Measurements from ENCODE around the gene CCDC144A. TPM values are rescaled to one million over a fixed set of nuclear protein-coding genes. Genes with fewer than 3 reads are reported as not detected.
"Not testable (repeated sequence)": the region's sequence is repeated elsewhere in the genome, so short reads cannot be mapped to it uniquely, and the experiment has no call there.

CCDC144A gene
- total RNA-seq, 2 experiments from 2014 or later = 7.0 to 7.6 TPM

- H3K4me1 Mint-ChIP-seq; H3K9me3 Mint-ChIP-seq (ENCODE audit: low read depth); H3K27me3 Mint-ChIP-seq; CTCF ChIA-PET; POLR2A ChIA-PET; H3K36me3 Mint-ChIP-seq (ENCODE audit: low read depth); H3K27ac Mint-ChIP-seq; intact Hi-C loops (cut with DNase I, micrococcal nuclease); ATAC-seq; H3K4me3 Mint-ChIP-seq: not testable (repeated sequence)
- peak; percentile 6 for DNase-seq
These were observed 68.1 kb downstream of the CCDC144A start for GRCh38 chr17:16758177-16758576.

- H3K27ac Mint-ChIP-seq; H3K9me3 Mint-ChIP-seq (ENCODE audit: low read depth); intact Hi-C loops (cut with DNase I, micrococcal nuclease); H3K36me3 Mint-ChIP-seq (ENCODE audit: low read depth); CTCF ChIA-PET; H3K4me3 Mint-ChIP-seq; ATAC-seq; H3K4me1 Mint-ChIP-seq; DNase-seq; H3K27me3 Mint-ChIP-seq; POLR2A ChIA-PET: not testable (repeated sequence)
These were observed 78.5 kb downstream of the CCDC144A start for GRCh38 chr17:16768290-16769175.

DNA sequence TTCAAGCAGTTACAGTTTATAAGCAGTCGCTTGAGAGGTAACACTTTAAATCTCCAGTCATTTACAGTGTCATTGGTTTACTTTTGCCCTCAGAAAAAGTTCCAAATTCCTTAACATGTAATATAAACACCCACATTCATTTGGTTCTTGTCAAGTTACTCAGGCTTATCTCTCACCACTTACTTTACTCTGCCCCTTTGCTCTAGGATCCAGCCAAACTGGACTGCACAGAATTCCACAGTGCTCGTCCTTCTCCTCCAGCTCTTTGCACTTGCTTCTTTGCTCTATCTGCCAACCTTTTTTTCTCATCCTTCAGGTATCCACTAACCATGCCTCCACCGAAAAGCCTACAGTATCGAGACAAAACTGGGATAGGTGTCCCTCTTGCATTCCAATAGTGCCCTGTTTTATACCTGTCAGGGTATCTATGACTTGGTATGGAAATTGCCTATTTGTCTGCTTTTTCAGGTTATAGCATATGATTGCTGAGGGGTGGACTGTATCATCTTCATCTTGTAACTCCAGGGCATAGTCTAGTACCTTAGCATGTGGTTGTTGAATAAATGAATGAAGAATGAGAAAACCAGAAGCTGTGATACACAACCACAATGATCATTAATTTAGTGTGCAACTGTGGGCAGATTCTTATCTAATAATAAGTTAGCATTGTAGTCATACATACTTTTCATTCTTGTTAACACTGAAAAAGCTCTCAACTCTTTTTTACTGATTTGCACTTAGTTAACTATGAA, 82.5 kb downstream of the CCDC144A start:
- H3K27ac Mint-ChIP-seq; intact Hi-C loops (cut with DNase I, micrococcal nuclease); H3K9me3 Mint-ChIP-seq (ENCODE audit: low read depth); H3K27me3 Mint-ChIP-seq; ATAC-seq; H3K36me3 Mint-ChIP-seq (ENCODE audit: low read depth); DNase-seq; H3K4me1 Mint-ChIP-seq; H3K4me3 Mint-ChIP-seq; CTCF ChIA-PET: not testable (repeated sequence)
- POLR2A ChIA-PET = interaction anchor here (0.7 kb wide), 1 partner anchor 106 kb away, joined by 3 read pairs; no protein-coding TSS in a partner anchor

- H3K4me3 Mint-ChIP-seq; intact Hi-C loops (cut with DNase I, micrococcal nuclease); DNase-seq; ATAC-seq; H3K36me3 Mint-ChIP-seq (ENCODE audit: low read depth); CTCF ChIA-PET; H3K27me3 Mint-ChIP-seq; H3K27ac Mint-ChIP-seq; H3K4me1 Mint-ChIP-seq; H3K9me3 Mint-ChIP-seq (ENCODE audit: low read depth): not testable (repeated sequence)
- POLR2A ChIA-PET = interaction anchor here (0.7 kb wide), 1 partner anchor 105 kb away, joined by 3 read pairs; no protein-coding TSS in a partner anchor
These were observed 83.1 kb downstream of the CCDC144A start for GRCh38 chr17:16773146-16773522.

GRCh38 chr17:16787851-16788250, 97.8 kb downstream of the CCDC144A start:
- POLR2A ChIA-PET; H3K27ac Mint-ChIP-seq; H3K9me3 Mint-ChIP-seq (ENCODE audit: low read depth); ATAC-seq; H3K27me3 Mint-ChIP-seq; intact Hi-C loops (cut with DNase I, micrococcal nuclease); CTCF ChIA-PET; H3K36me3 Mint-ChIP-seq (ENCODE audit: low read depth); H3K4me3 Mint-ChIP-seq; DNase-seq; H3K4me1 Mint-ChIP-seq: not testable (repeated sequence)

DNA sequence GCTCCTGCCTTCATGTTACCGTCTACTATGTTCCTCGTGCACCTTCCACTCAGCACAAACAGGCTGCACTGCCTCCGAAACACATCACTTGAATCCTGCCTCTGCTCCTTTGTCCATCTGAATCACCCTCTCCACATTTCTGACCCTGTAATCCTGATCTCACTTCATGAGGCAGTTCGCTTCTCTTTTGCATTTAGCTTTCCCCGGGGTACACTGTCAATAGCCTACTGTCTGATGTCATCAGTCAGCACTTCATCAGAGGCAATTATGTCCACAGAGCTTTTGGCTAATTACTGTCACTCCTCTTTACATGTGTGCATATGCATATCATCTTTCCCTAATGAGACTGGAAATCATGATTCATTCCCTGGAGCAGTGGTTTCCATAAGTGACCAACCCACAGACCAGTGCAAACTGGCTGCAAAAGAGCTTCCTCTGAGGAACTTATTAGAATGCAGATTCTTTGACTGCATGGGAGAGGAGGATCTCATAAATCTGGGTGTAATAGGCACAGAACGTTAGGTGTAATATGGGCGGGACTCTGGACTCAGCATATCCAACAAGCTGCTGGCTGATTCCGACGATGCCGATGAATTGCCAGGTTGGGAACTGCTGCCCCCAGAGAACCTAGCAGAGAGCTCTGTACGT, 99.0 kb downstream of the CCDC144A start:
- ATAC-seq; CTCF ChIA-PET; intact Hi-C loops (cut with DNase I, micrococcal nuclease); DNase-seq; H3K4me3 Mint-ChIP-seq; POLR2A ChIA-PET; H3K27me3 Mint-ChIP-seq; H3K27ac Mint-ChIP-seq; H3K36me3 Mint-ChIP-seq (ENCODE audit: low read depth); H3K9me3 Mint-ChIP-seq (ENCODE audit: low read depth); H3K4me1 Mint-ChIP-seq: not testable (repeated sequence)

DNA sequence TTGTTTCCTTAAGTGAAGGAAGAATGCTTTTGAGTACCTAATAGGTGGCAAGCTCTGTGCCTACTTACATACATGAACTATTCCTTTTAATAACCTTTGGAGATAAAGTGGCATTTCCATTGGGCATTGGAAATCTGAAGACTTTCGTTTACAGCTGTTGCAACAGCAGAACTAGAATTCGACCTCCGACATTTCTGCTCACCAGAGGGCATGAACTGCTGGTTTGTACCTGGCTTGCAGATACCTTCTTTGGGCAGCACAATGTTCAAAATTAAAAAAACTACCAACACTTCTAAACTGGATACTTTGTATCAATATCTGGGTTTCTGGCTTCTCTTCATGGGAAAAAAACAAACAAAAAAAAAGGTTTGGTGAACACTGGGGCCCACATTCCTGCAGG, 99.6 kb downstream of the CCDC144A start:
- H3K4me3 Mint-ChIP-seq; POLR2A ChIA-PET; DNase-seq; ATAC-seq; H3K4me1 Mint-ChIP-seq; CTCF ChIA-PET; intact Hi-C loops (cut with DNase I, micrococcal nuclease); H3K27ac Mint-ChIP-seq; H3K9me3 Mint-ChIP-seq (ENCODE audit: low read depth); H3K36me3 Mint-ChIP-seq (ENCODE audit: low read depth); H3K27me3 Mint-ChIP-seq: not testable (repeated sequence)

GRCh38 chr17:16790313-16790871, 100.4 kb downstream of the CCDC144A start:
- H3K4me1 Mint-ChIP-seq = not testable (repeated sequence)

GRCh38 chr17:16794215-16794614, 104.2 kb downstream of the CCDC144A start:
- H3K4me3 Mint-ChIP-seq; H3K27ac Mint-ChIP-seq; POLR2A ChIA-PET; H3K9me3 Mint-ChIP-seq (ENCODE audit: low read depth); H3K4me1 Mint-ChIP-seq; CTCF ChIA-PET; intact Hi-C loops (cut with DNase I, micrococcal nuclease); DNase-seq; H3K27me3 Mint-ChIP-seq; ATAC-seq; H3K36me3 Mint-ChIP-seq (ENCODE audit: low read depth): not testable (repeated sequence)

More at GRCh38 chr17:16790313-16790871, 100.4 kb downstream of the CCDC144A start:
- POLR2A ChIA-PET; H3K36me3 Mint-ChIP-seq (ENCODE audit: low read depth); DNase-seq; H3K27me3 Mint-ChIP-seq; H3K9me3 Mint-ChIP-seq (ENCODE audit: low read depth); H3K4me3 Mint-ChIP-seq; CTCF ChIA-PET; H3K27ac Mint-ChIP-seq; ATAC-seq; intact Hi-C loops (cut with DNase I, micrococcal nuclease): not testable (repeated sequence)

DNA sequence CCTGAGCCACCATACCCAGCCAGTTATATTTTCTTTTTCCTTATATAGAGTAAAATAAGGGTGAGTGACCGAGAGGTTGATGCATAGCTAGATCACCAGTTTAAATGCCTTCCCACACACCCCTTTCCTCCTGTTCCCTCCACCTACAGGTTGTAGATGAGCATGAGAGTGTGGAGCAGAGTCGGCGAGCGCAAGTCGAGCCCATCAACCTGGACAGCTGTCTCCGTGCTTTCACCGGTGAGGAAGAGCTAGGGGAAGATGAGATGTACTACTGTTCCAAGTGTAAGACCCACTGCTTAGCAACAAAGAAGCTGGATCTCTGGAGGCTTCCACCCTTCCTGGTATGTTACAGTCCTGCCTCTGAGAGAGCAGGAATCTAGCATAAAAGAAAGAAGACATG, 105.9 kb downstream of the CCDC144A start:
- H3K36me3 Mint-ChIP-seq (ENCODE audit: low read depth); POLR2A ChIA-PET; ATAC-seq; intact Hi-C loops (cut with DNase I, micrococcal nuclease); H3K4me1 Mint-ChIP-seq; DNase-seq; CTCF ChIA-PET; H3K4me3 Mint-ChIP-seq; H3K27ac Mint-ChIP-seq; H3K9me3 Mint-ChIP-seq (ENCODE audit: low read depth); H3K27me3 Mint-ChIP-seq: not testable (repeated sequence)

DNA sequence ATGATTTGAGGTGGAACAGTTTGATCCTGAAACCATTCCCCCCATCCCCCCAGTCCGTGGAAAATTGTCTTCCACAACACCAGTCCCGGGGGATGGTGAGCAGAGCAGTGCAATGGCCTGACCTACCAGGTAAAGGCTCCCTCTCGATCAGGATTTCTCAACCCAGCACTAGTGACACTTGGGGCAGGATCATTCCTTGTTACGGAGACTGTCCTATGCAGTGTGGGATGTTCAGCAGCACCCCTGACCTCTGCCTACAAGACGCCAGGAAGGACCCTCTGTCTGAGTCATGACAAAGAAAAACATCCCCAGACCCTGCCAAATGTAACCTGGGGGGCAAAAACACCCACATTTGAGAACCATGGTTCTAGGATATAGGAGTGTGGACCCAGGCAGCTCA, 114.8 kb downstream of the CCDC144A start:
- CTCF ChIA-PET; intact Hi-C loops (cut with DNase I, micrococcal nuclease); ATAC-seq; H3K36me3 Mint-ChIP-seq (ENCODE audit: low read depth); POLR2A ChIA-PET; H3K27ac Mint-ChIP-seq; DNase-seq; H3K4me1 Mint-ChIP-seq; H3K4me3 Mint-ChIP-seq; H3K9me3 Mint-ChIP-seq (ENCODE audit: low read depth); H3K27me3 Mint-ChIP-seq: not testable (repeated sequence)

All from activated CD4-positive, alpha-beta T cell treated with anti-CD3 and anti-CD28 coated beads for 36 hours (primary cell).